ENCODE measurements around the gene TAF1B. TPM values are rescaled to one million over a fixed set of nuclear protein-coding genes. Genes with fewer than 3 reads are reported as not detected.

Gene TAF1B
- total and polyA plus RNA-seq, 2 donors (not counting 1 experiment from before 2014, with no cell fraction given) = 19.5 to 32.9 TPM

GRCh38 chr2:9950521-9951271 is 107.4 kb downstream of the TAF1B start:
- Histone ChIP-seq H4K20me1 (ENCODE audit: control insufficient read depth, extremely low read depth, insufficient read depth, low read length) (no peaks in the 10 kb centered on the region), H3K9ac (ENCODE audit: insufficient read depth, low read length) (no peak overlapping the region), H3K4me1 (ENCODE audit: control insufficient read depth, extremely low read depth, insufficient read depth, low read length) (peaks cover 2% of the 10 kb centered on the region), H2AFZ (ENCODE audit: low read length) (peak overlapping the region; percentile 16), H3K79me2 (ENCODE audit: control insufficient read depth, insufficient read depth, low read length) (no peaks in the 10 kb centered on the region), H3K36me3 (ENCODE audit: control insufficient read depth, insufficient read depth, low read length) (no peaks in the 10 kb centered on the region), H3K27me3 (ENCODE audit: control insufficient read depth, insufficient read depth, low read length) (peaks cover 2% of the 10 kb centered on the region), H3K9me3 (ENCODE audit: control insufficient read depth, insufficient read depth, low read depth, low read length) (no peaks in the 10 kb centered on the region), H3K27ac (ENCODE audit: insufficient read depth, low read length) (no peak overlapping the region), H3K4me3 (replicated peaks in 1 of 4; ENCODE audit: control extremely low read depth in 1 of 4, insufficient read depth in 1 of 4, low read depth in 3 of 4, low read length in 4 of 4) (peak overlapping the region in 3 of 4 experiments; percentile 24 to 57 (median 46)), H3K4me2 (ENCODE audit: extremely low read depth, insufficient read depth, low read length) (peak overlapping the region; percentile 79)
- peak in 1 of 2 donors; percentile 18 for DNase-seq (ENCODE audit: low read depth in 2 of 2)
- TF ChIP-seq, protein P1, sequence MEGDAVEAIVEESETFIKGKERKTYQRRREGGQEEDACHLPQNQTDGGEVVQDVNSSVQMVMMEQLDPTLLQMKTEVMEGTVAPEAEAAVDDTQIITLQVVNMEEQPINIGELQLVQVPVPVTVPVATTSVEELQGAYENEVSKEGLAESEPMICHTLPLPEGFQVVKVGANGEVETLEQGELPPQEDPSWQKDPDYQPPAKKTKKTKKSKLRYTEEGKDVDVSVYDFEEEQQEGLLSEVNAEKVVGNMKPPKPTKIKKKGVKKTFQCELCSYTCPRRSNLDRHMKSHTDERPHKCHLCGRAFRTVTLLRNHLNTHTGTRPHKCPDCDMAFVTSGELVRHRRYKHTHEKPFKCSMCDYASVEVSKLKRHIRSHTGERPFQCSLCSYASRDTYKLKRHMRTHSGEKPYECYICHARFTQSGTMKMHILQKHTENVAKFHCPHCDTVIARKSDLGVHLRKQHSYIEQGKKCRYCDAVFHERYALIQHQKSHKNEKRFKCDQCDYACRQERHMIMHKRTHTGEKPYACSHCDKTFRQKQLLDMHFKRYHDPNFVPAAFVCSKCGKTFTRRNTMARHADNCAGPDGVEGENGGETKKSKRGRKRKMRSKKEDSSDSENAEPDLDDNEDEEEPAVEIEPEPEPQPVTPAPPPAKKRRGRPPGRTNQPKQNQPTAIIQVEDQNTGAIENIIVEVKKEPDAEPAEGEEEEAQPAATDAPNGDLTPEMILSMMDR (conservative IDR thresholded peaks at IDR 0.05 in 1 of 2, IDR thresholded peaks at IDR 0.05 in 1 of 2; ENCODE audit: low read depth in 1 of 2, low read length in 2 of 2) = no peak
- TF ChIP-seq EZH2 (IDR thresholded peaks at IDR 0.05; ENCODE audit: low read length, missing control alignments) = no peak

GRCh38 chr2:9951272-9951521 is 107.9 kb downstream of the TAF1B start:
- Histone ChIP-seq H3K9ac (ENCODE audit: insufficient read depth, low read length) (no peak overlapping the region), H3K4me1 (ENCODE audit: control insufficient read depth, extremely low read depth, insufficient read depth, low read length) (peaks cover 2% of the 10 kb centered on the region), H2AFZ (ENCODE audit: low read length) (no peak overlapping the region), H3K4me2 (ENCODE audit: extremely low read depth, insufficient read depth, low read length) (peak overlapping the region; percentile 79), H3K36me3 (ENCODE audit: control insufficient read depth, insufficient read depth, low read length) (no peaks in the 10 kb centered on the region), H3K79me2 (ENCODE audit: control insufficient read depth, insufficient read depth, low read length) (no peaks in the 10 kb centered on the region), H3K27ac (ENCODE audit: insufficient read depth, low read length) (no peak overlapping the region), H3K27me3 (ENCODE audit: control insufficient read depth, insufficient read depth, low read length) (no peaks in the 10 kb centered on the region), H3K9me3 (ENCODE audit: control insufficient read depth, insufficient read depth, low read depth, low read length) (no peaks in the 10 kb centered on the region), H3K4me3 (replicated peaks in 1 of 4; ENCODE audit: control extremely low read depth in 1 of 4, insufficient read depth in 1 of 4, low read depth in 3 of 4, low read length in 4 of 4) (peak overlapping the region in 2 of 4 experiments; percentile 46 to 57), H4K20me1 (ENCODE audit: control insufficient read depth, extremely low read depth, insufficient read depth, low read length) (no peaks in the 10 kb centered on the region)
- no peak for TF ChIP-seq EZH2 (IDR thresholded peaks at IDR 0.05; ENCODE audit: low read length, missing control alignments)
- TF ChIP-seq, protein P1 (conservative IDR thresholded peaks at IDR 0.05 in 1 of 2, IDR thresholded peaks at IDR 0.05 in 1 of 2; ENCODE audit: low read depth in 1 of 2, low read length in 2 of 2) = no peak
- no peak for DNase-seq (ENCODE audit: low read depth in 2 of 2)

GRCh38 chr2:9951522-9952285 is 108.4 kb downstream of the TAF1B start, which contains the start of gene GRHL1:
Gene GRHL1, plus strand, starts transcription at chr2:9951693. Its CDS starts 141 bp downstream, at chr2:9951834.
- Histone ChIP-seq H3K4me3 (replicated peaks in 1 of 4; ENCODE audit: control extremely low read depth in 1 of 4, insufficient read depth in 1 of 4, low read depth in 3 of 4, low read length in 4 of 4) (peak within 1 kb of the TSS; percentile 12 to 65 (median 44)), H3K4me1 (ENCODE audit: control insufficient read depth, extremely low read depth, insufficient read depth, low read length) (peaks cover 2% of the 10 kb centered on the region), H3K36me3 (ENCODE audit: control insufficient read depth, insufficient read depth, low read length) (no peaks in the 10 kb centered on the region), H3K79me2 (ENCODE audit: control insufficient read depth, insufficient read depth, low read length) (no peaks in the 10 kb centered on the region), H3K9ac (ENCODE audit: insufficient read depth, low read length) (no peak within 1 kb of the TSS), H3K9me3 (ENCODE audit: control insufficient read depth, insufficient read depth, low read depth, low read length) (no peaks in the 10 kb centered on the region), H3K27me3 (ENCODE audit: control insufficient read depth, insufficient read depth, low read length) (no peaks in the 10 kb centered on the region), H2AFZ (ENCODE audit: low read length) (peak within 1 kb of the TSS; percentile 16), H3K4me2 (ENCODE audit: extremely low read depth, insufficient read depth, low read length) (peak within 1 kb of the TSS; percentile 79), H4K20me1 (ENCODE audit: control insufficient read depth, extremely low read depth, insufficient read depth, low read length) (no peaks in the 10 kb centered on the region), H3K27ac (ENCODE audit: insufficient read depth, low read length) (no peak within 1 kb of the TSS)
- DNase-seq (ENCODE audit: low read depth in 2 of 2) = peak; percentile 83 to 88
- no peak for TF ChIP-seq EZH2 (IDR thresholded peaks at IDR 0.05; ENCODE audit: low read length, missing control alignments)
- TF ChIP-seq, protein P1 (conservative IDR thresholded peaks at IDR 0.05 in 1 of 2, IDR thresholded peaks at IDR 0.05 in 1 of 2; ENCODE audit: low read depth in 1 of 2, low read length in 2 of 2) = no peak
